A549 (cell line): ENCODE results near the gene C2CD5. TPM values are rescaled to one million over a fixed set of nuclear protein-coding genes. Genes with fewer than 3 reads are reported as not detected.

Source experiments
- ATAC-seq, 2 experiments: fragments of 200-7000 bp in 1 of 2; fragments of >200 bp in 1 of 2; cut with Nextera tagmentation in 1 of 2; cut with Tn5 transposase in 1 of 2; 3 replicates each; pipeline versions ENCODE4 v1.8.0 to v1.9.1; 2018 to 2020; ENCODE audit warnings: mild to moderate bottlenecking in 1 of 2, moderate library complexity in 1 of 2
- CTCF ChIA-PET: fragments of 300-600 bp; sonication (Branson Sonifier 250); formaldehyde crosslinking; extraction: SDS; loops from one replicate; lab custom pipeline; 2021; ENCODE audit warnings: antibody characterized with exemption, inconsistent platforms; lab: Yijun Ruan, JAX
- POLR2A ChIA-PET: fragments of 350-600 bp; formaldehyde crosslinking; extraction: SDS; loops from one replicate; lab custom pipeline; 2021; ENCODE audit warnings: antibody characterized with exemption, inconsistent platforms; lab: Yijun Ruan, JAX
- DNase-seq, 2 experiments: peaks; one replicate each; pipeline versions ENCODE4 v3.0.0 to v3.0.0-alpha.2; 2011 to 2016; ENCODE audit warnings: low read depth in 1 of 2, low spot score in 1 of 2
- FAIRE-seq: peaks from 2 replicates; lab custom pipeline; 2011; peaks lifted over from hg19 to GRCh38; lab: Jason Lieb, UNC
- H3K27ac ChIP-seq, 2 experiments: fragments of >200 bp; sonication (Bioruptor Twin); formaldehyde crosslinking; 3 replicates each; pipeline ENCODE4 v1.5.1; 2016 to 2017
- H3K4me1 ChIP-seq: fragments of >200 bp; sonication (Bioruptor Twin); formaldehyde crosslinking; 3 replicates; pipeline ENCODE4 v1.6.1; 2016
- H3K4me2 ChIP-seq: fragments of >200 bp; sonication (Bioruptor Twin); formaldehyde crosslinking; 3 replicates; pipeline ENCODE4 v1.6.1; 2016
- H3K4me3 ChIP-seq: fragments of >200 bp; sonication (Bioruptor Twin); formaldehyde crosslinking; 3 replicates; pipeline ENCODE4 v1.5.1; 2016
- H3K9me3 ChIP-seq: fragments of >200 bp; sonication (Bioruptor Twin); formaldehyde crosslinking; 3 replicates; pipeline ENCODE4 v1.6.1; 2016
- CBX2 ChIP-seq: fragments of 200-600 bp; sonication (generic); IDR thresholded peaks from 2 replicates; pipeline ENCODE4 v1.6.1; 2016; ENCODE audit warnings: low read depth, mild to moderate bottlenecking, borderline replicate concordance
- CHD2 ChIP-seq: fragments of 150-350 bp; IDR thresholded peaks from 2 replicates; pipeline ENCODE4 v1.6.1; 2014; ENCODE audit warnings: low read length; ENCODE audit not compliant: partially characterized antibody
- CHD4 ChIP-seq: fragments of 200-600 bp; sonication (generic); IDR thresholded peaks from 2 replicates; pipeline ENCODE4 v1.6.1; 2016; ENCODE audit warnings: antibody characterized with exemption, mild to moderate bottlenecking, borderline replicate concordance
- EHF ChIP-seq: fragments of 250-450 bp; sonication (Bioruptor Pico); IDR thresholded peaks from 2 replicates; pipeline ENCODE4 v1.5.0; 2020; ENCODE audit warnings: mild to moderate bottlenecking
- EP300 ChIP-seq, 2 experiments: fragments of >200 bp; sonication (Bioruptor Twin); formaldehyde crosslinking; IDR thresholded peaks; 2 replicates in 1 of 2; 3 replicates in 1 of 2; pipeline ENCODE4 v1.6.1; 2016 to 2017
- FOSB ChIP-seq: fragments of 250-450 bp; sonication (Bioruptor Pico); IDR thresholded peaks from 2 replicates; pipeline ENCODE4 v1.5.0; 2020; ENCODE audit warnings: mild to moderate bottlenecking, moderate library complexity
- FOSL2 ChIP-seq, 2 experiments: fragments of 450-650 bp in 1 of 2; fragments of >200 bp in 1 of 2; sonication (Bioruptor Twin) in 1 of 2; formaldehyde crosslinking; IDR thresholded peaks; 2 replicates each; pipeline versions ENCODE4 v1.5.0 to v1.6.1; 2016 to 2020; ENCODE audit warnings: mild to moderate bottlenecking in 1 of 2, moderate library complexity in 1 of 2
- GATA3 ChIP-seq: IDR thresholded peaks from 2 replicates; pipeline ENCODE4 v1.6.1; 2012; ENCODE audit warnings: borderline replicate concordance
- HEYL ChIP-seq: fragments of 250-450 bp; sonication (Bioruptor Pico); IDR thresholded peaks from 2 replicates; pipeline ENCODE4 v1.8.0; 2021; ENCODE audit warnings: mild to moderate bottlenecking, moderate library complexity
- KDM1A ChIP-seq: fragments of 200-600 bp; sonication (generic); IDR thresholded peaks from 2 replicates; pipeline ENCODE4 v1.6.1; 2016; ENCODE audit warnings: low read depth, mild to moderate bottlenecking
- KDM5A ChIP-seq: fragments of 200-600 bp; sonication (generic); IDR thresholded peaks from 2 replicates; pipeline ENCODE4 v1.6.1; 2016; ENCODE audit warnings: antibody characterized with exemption, mild to moderate bottlenecking
- MAX ChIP-seq: IDR thresholded peaks from 2 replicates; pipeline ENCODE4 v1.6.1; 2012
- MAZ ChIP-seq: fragments of 150-350 bp; IDR thresholded peaks from 2 replicates; pipeline ENCODE4 v1.6.1; 2014; ENCODE audit warnings: antibody characterized with exemption, low read depth, low read length, borderline replicate concordance
- NFE2L2 ChIP-seq: fragments of 150-350 bp; conservative IDR thresholded peaks from 2 replicates; pipeline ENCODE4 v1.6.1; 2014; ENCODE audit warnings: low read length
- NPAS2 ChIP-seq: fragments of 250-450 bp; sonication (Bioruptor Pico); IDR thresholded peaks from 2 replicates; pipeline ENCODE4 v1.8.0; 2022; ENCODE audit warnings: mild to moderate bottlenecking, moderate library complexity, borderline replicate concordance
- NR3C1 ChIP-seq: fragments of >200 bp; sonication (Bioruptor Twin); formaldehyde crosslinking; IDR thresholded peaks from 3 replicates; pipeline ENCODE4 v1.6.1; 2017
- RAD21 ChIP-seq, 2 experiments: fragments of >200 bp in 1 of 2; sonication (Bioruptor Twin) in 1 of 2; formaldehyde crosslinking in 1 of 2; IDR thresholded peaks in 1 of 2; conservative IDR thresholded peaks in 1 of 2; 2 replicates in 1 of 2; 3 replicates in 1 of 2; pipeline ENCODE4 v1.6.1; 2012 to 2018; ENCODE audit warnings: inconsistent platforms in 1 of 2
- SMC3 ChIP-seq: fragments of >200 bp; sonication (Bioruptor Twin); formaldehyde crosslinking; IDR thresholded peaks from 3 replicates; pipeline ENCODE4 v1.6.1; 2018; ENCODE audit warnings: inconsistent platforms
- ZC3H11A ChIP-seq: fragments of 450-650 bp; IDR thresholded peaks from 2 replicates; pipeline ENCODE4 v1.6.1; 2014; ENCODE audit warnings: antibody characterized with exemption, mild to moderate bottlenecking
- WGBS: methylation state at CpG from one replicate; pipeline ENCODE4 v1.1.6; 2017; ENCODE audit errors: missing lambda C conversion rate; 5-methylcytosine and 5-hydroxymethylcytosine counted together
- polyA plus RNA-seq, 4 experiments: library from polyadenylated mRNA; depleted of rRNA in 3 of 4; stranded (reverse); fragments of >200 nt; fragmentation: RNase III in 1 of 4; extraction: RNeasy Plus Mini Kit Qiagen cat#74134 plus additional on column Dnase treatment in 1 of 4; gene quantifications; 2 replicates in 3 of 4; 3 replicates in 1 of 4; pipeline ENCODE4 v1.2.3, GENCODE V29; 2011 to 2017
- TF ChIP-seq, protein P1 (sequence below): fragments of >200 bp; sonication (Bioruptor Twin); formaldehyde crosslinking; IDR thresholded peaks from 3 replicates; pipeline ENCODE4 v1.5.1; 2016
- TF ChIP-seq, protein P2 (sequence below): fragments of 250-450 bp; sonication (Bioruptor Pico); IDR thresholded peaks from 2 replicates; pipeline ENCODE4 v1.5.0; 2021; ENCODE audit warnings: mild to moderate bottlenecking, moderate library complexity, borderline replicate concordance
- TF ChIP-seq, protein P3 (sequence below): fragments of 150-350 bp; IDR thresholded peaks from 2 replicates; pipeline ENCODE4 v1.6.1; 2014; ENCODE audit warnings: low read depth, mild to moderate bottlenecking, low read length

Gene C2CD5
- polyA plus RNA-seq, 2 of the 4 experiments (the other 2 are of a cell fraction), result 14.1 to 39.7 TPM

DNA sequence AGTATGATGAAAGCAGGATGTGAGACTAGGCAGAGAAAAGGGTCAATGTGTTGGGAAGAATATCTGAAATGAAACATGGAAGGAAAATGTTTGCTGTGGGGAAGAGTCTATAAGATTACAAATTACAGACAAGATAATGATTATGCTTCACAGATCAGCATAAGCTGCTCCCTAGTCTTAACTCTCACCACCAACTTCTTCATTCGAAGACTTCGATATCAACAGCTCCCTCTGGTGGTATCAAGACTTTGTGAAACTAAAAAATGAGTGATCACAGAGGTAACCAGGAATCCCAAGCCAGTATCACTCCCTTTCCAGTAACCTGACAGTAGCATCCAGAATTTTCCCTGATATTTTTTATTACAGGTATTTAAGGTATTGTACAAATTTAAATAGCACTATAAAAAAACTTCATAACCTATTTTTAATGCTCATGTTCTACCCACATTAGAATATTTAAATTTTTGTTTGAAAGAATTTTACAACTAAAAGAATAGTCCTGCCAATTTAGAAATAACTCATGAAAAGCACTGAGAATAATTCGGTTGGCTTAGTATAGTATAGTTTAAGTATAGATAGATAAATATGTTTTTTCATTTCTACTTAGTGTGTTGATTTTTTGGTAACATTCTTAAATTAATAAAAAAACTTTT lies 84.4 kb downstream of the C2CD5 start:
- ATAC-seq, result peak; percentile 50 to 85; a peak in 4 of 6 replicates
- Histone ChIP-seq H3K4me1 (no peaks in the 10 kb centered on the region), H3K4me2 (no peak overlapping the region), H3K27ac (no peak overlapping the region), H3K4me3 (no peak overlapping the region), H3K9me3 (no peaks in the 10 kb centered on the region)
- FAIRE-seq, result peak; percentile 70
- ChIA-PET POLR2A (interaction anchor here (0.7 kb wide), 1 partner anchor 85 kb away, joined by 3 read pairs; the partner anchor contains the start of gene C2CD5), CTCF (interaction anchor here (0.5 to 4.4 kb wide), 13 partner anchors 8 to 761 kb away, joined by 3 to 21 read pairs (median 6); no protein-coding TSS in a partner anchor)
- WGBS, result 11% methylated on average over 3 of the region's 3 CpGs
- peak; percentile 23 to 64 for DNase-seq
- peak; percentile 60 for TF ChIP-seq SMC3
- TF ChIP-seq RAD21 (conservative IDR thresholded peaks at IDR 0.05 in 1 of 2, IDR thresholded peaks at IDR 0.05 in 1 of 2), result peak; percentile 41 to 42
- no peak for TF ChIP-seq FOSL2 (IDR thresholded peaks at IDR 0.05)
- no peak for TF ChIP-seq FOSL2 (CRISPR knock-in tag; IDR thresholded peaks at IDR 0.05)
- TF ChIP-seq ZC3H11A, result no peak
- TF ChIP-seq, protein P1, sequence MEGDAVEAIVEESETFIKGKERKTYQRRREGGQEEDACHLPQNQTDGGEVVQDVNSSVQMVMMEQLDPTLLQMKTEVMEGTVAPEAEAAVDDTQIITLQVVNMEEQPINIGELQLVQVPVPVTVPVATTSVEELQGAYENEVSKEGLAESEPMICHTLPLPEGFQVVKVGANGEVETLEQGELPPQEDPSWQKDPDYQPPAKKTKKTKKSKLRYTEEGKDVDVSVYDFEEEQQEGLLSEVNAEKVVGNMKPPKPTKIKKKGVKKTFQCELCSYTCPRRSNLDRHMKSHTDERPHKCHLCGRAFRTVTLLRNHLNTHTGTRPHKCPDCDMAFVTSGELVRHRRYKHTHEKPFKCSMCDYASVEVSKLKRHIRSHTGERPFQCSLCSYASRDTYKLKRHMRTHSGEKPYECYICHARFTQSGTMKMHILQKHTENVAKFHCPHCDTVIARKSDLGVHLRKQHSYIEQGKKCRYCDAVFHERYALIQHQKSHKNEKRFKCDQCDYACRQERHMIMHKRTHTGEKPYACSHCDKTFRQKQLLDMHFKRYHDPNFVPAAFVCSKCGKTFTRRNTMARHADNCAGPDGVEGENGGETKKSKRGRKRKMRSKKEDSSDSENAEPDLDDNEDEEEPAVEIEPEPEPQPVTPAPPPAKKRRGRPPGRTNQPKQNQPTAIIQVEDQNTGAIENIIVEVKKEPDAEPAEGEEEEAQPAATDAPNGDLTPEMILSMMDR, result peak; percentile 76

DNA sequence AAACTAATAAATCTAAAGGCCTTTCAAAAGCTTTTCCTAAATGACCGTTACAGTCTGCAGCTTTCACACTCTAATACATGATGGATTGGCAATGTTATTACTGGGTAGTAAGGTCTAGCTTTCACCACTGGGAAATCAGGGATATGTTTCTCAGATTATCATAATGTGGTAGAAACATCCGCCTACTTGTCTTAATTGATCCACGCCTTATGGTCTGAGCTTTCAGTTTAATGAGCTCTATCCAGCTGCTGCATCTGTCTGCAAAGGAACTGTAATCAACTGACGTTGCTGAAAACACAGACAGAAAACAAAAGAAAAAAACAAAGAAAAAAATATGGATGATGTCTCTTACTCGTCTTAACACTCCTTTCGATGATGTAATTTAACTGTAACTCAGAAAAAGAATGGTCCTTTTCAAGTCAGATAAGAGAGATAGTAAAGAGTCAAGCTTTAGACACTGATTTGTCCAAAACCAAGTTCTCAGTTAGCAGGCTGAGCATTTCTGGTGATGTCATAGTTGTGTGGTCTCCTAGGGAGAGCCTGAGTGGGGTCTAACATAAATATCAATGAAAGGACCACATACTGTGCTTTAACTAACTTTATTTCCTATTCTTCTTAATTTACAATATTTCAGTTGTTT lies 85.9 kb downstream of the C2CD5 start:
- CTCF ChIA-PET, result interaction anchor here (0.6 to 4.4 kb wide), 7 partner anchors 10 to 375 kb away, joined by 3 to 21 read pairs (median 6); no protein-coding TSS in a partner anchor
- ATAC-seq (no peak), FAIRE-seq (no peak), DNase-seq (no peak)
- Histone ChIP-seq H3K4me1 (no peaks in the 10 kb centered on the region), H3K4me2 (no peak overlapping the region), H3K4me3 (no peak overlapping the region), H3K27ac (no peak overlapping the region), H3K9me3 (no peaks in the 10 kb centered on the region)
- 93% methylated on average over 6 of the region's 6 CpGs for WGBS
- POLR2A ChIA-PET, result interaction anchor here (0.9 kb wide), 1 partner anchor 86 kb away, joined by 3 read pairs; the partner anchor contains the start of gene C2CD5
- no peak for TF ChIP-seq FOSB (CRISPR knock-in tag)
- TF ChIP-seq RAD21 (conservative IDR thresholded peaks at IDR 0.05 in 1 of 2, IDR thresholded peaks at IDR 0.05 in 1 of 2), result no peak
- no peak for TF ChIP-seq GATA3
- TF ChIP-seq MAX, result no peak
- no peak for TF ChIP-seq KDM5A
- TF ChIP-seq EP300 (IDR thresholded peaks at IDR 0.05), result no peak
- TF ChIP-seq FOSL2 (IDR thresholded peaks at IDR 0.05), result no peak
- no peak for TF ChIP-seq FOSL2 (CRISPR knock-in tag; IDR thresholded peaks at IDR 0.05)
- TF ChIP-seq KDM1A, result no peak

DNA sequence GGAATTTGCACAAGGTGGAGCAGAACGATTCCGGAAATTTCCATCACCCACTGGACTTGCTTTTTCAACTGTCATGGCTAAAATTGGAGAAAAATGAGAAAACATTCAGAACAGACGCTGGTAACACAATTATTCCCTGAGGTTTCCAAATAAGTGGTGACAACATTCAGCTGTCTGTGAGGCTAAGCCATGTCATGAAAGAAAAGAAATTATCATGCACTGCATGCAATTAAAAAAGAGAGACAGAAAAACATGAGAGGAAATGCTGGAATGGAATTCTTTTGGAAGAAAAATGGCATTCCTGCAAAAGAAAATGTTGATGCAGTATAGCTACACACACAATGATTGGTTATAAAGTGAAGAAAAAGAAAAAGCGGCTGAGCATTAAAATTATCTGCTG lies 87.3 kb downstream of the C2CD5 start:
- Histone ChIP-seq H3K9me3 (no peaks in the 10 kb centered on the region), H3K4me2 (no peak overlapping the region), H3K4me1 (no peaks in the 10 kb centered on the region), H3K27ac (no peak overlapping the region), H3K4me3 (no peak overlapping the region)
- CTCF ChIA-PET, result interaction anchor here (1.0 to 4.4 kb wide), 3 partner anchors 11 to 374 kb away, joined by 3 to 21 read pairs (median 10); no protein-coding TSS in a partner anchor
- WGBS, result 94% methylated on average over 4 of the region's 4 CpGs
- no peak for FAIRE-seq
- no peak for DNase-seq
- ATAC-seq, result no peak
- POLR2A ChIA-PET, result no interaction called here
- TF ChIP-seq CHD4 (no peak), MAZ (no peak), MAX (no peak), RAD21 (conservative IDR thresholded peaks at IDR 0.05 in 1 of 2, IDR thresholded peaks at IDR 0.05 in 1 of 2) (no peak), CBX2 (no peak), NPAS2 (no peak), HEYL (CRISPR knock-in tag) (no peak), NR3C1 (no peak), EHF (CRISPR knock-in tag) (no peak), NFE2L2 (no peak), CHD2 (no peak)
- TF ChIP-seq, protein P2, sequence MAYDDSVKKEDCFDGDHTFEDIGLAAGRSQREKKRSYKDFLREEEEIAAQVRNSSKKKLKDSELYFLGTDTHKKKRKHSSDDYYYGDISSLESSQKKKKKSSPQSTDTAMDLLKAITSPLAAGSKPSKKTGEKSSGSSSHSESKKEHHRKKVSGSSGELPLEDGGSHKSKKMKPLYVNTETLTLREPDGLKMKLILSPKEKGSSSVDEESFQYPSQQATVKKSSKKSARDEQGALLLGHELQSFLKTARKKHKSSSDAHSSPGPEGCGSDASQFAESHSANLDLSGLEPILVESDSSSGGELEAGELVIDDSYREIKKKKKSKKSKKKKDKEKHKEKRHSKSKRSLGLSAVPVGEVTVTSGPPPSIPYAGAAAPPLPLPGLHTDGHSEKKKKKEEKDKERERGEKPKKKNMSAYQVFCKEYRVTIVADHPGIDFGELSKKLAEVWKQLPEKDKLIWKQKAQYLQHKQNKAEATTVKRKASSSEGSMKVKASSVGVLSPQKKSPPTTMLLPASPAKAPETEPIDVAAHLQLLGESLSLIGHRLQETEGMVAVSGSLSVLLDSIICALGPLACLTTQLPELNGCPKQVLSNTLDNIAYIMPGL, result no peak
- TF ChIP-seq, protein P3, sequence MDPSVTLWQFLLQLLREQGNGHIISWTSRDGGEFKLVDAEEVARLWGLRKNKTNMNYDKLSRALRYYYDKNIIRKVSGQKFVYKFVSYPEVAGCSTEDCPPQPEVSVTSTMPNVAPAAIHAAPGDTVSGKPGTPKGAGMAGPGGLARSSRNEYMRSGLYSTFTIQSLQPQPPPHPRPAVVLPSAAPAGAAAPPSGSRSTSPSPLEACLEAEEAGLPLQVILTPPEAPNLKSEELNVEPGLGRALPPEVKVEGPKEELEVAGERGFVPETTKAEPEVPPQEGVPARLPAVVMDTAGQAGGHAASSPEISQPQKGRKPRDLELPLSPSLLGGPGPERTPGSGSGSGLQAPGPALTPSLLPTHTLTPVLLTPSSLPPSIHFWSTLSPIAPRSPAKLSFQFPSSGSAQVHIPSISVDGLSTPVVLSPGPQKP, result no peak
- TF ChIP-seq, protein P1, result no peak
